Measurements from ENCODE around the gene CNST. TPM values are rescaled to one million over a fixed set of nuclear protein-coding genes. Genes with fewer than 3 reads are reported as not detected.

Gene CNST
- polyA plus RNA-seq, 1 donor (not counting 4 experiments of a cell fraction or from before 2014, with no cell fraction given): 9.8 TPM

- dilution Hi-C loops (cut with MboI; ENCODE audit: extremely low pct_ligation_motif_present, low sequenced_read_pairs): no loop called here
- no peak overlapping the region for H3K4me3 ChIP-seq (ENCODE audit: control insufficient read depth in 2 of 3, extremely low read depth in 1 of 3, insufficient read depth in 2 of 3, low read depth in 1 of 3, low read length in 3 of 3)
- H3K4me1 ChIP-seq (ENCODE audit: control insufficient read depth, extremely low read depth, insufficient read depth, low read length): no peaks in the 10 kb centered on the region
- H3K27me3 ChIP-seq (ENCODE audit: control insufficient read depth, extremely low read depth, insufficient read depth, low read length): no peaks in the 10 kb centered on the region
- DNase-seq (ENCODE audit: low read depth, low spot score) (no peak), FAIRE-seq (no peak)
- no peak for TF ChIP-seq EZH2 (IDR thresholded peaks at IDR 0.05; ENCODE audit: low read length)
- TF ChIP-seq CTCF (optimal IDR thresholded peaks at IDR 0.05 in 1 of 3, IDR thresholded peaks at IDR 0.05 in 1 of 3, conservative IDR thresholded peaks at IDR 0.05 in 1 of 3; ENCODE audit: extremely low read depth in 1 of 3, insufficient read depth in 2 of 3, low read length in 3 of 3): no peak
- no peak overlapping the region for H3K4me2 ChIP-seq (ENCODE audit: control insufficient read depth, extremely low read depth, insufficient read depth, low read depth, low read length)
- no peak overlapping the region for H3K9ac ChIP-seq (ENCODE audit: control insufficient read depth, extremely low read depth, insufficient read depth, low read length)
- no peaks in the 10 kb centered on the region for H3K9me3 ChIP-seq (ENCODE audit: control insufficient read depth, low read depth, low read length)
- no peaks in the 10 kb centered on the region for H3K9me1 ChIP-seq (ENCODE audit: control insufficient read depth, extremely low read depth, insufficient read depth, low read length)
- H3K27ac ChIP-seq (ENCODE audit: control insufficient read depth, insufficient read depth, low read length): no peak overlapping the region
- H3K36me3 ChIP-seq (ENCODE audit: control insufficient read depth in 2 of 2, extremely low read depth in 1 of 2, insufficient read depth in 2 of 2, low read length in 2 of 2): peaks cover 0 to 4% of the 10 kb centered on the region in 2 experiments
- H2AFZ ChIP-seq (ENCODE audit: control insufficient read depth, low read length): no peak overlapping the region
- no peaks in the 10 kb centered on the region for H3K79me2 ChIP-seq (ENCODE audit: control insufficient read depth, insufficient read depth, low read length)
- no peaks in the 10 kb centered on the region for H4K20me1 ChIP-seq (ENCODE audit: control insufficient read depth, extremely low read depth, insufficient read depth, low read length)
Observed at GRCh38 chr1:246669659-246670058, 103.4 kb downstream of the CNST start.

GRCh38 chr1:246674049-246674448 is 107.8 kb downstream of the CNST start:
- no peak overlapping the region for H3K27ac ChIP-seq (ENCODE audit: control insufficient read depth, insufficient read depth, low read length)
- H3K36me3 ChIP-seq (ENCODE audit: control insufficient read depth in 2 of 2, extremely low read depth in 1 of 2, insufficient read depth in 2 of 2, low read length in 2 of 2): peaks cover 0 to under 1% of the 10 kb centered on the region in 2 experiments
- H2AFZ ChIP-seq (ENCODE audit: control insufficient read depth, low read length): no peak overlapping the region
- FAIRE-seq: no peak
- no peaks in the 10 kb centered on the region for H4K20me1 ChIP-seq (ENCODE audit: control insufficient read depth, extremely low read depth, insufficient read depth, low read length)
- H3K9me1 ChIP-seq (ENCODE audit: control insufficient read depth, extremely low read depth, insufficient read depth, low read length): no peaks in the 10 kb centered on the region
- H3K79me2 ChIP-seq (ENCODE audit: control insufficient read depth, insufficient read depth, low read length): no peaks in the 10 kb centered on the region
- TF ChIP-seq CTCF (optimal IDR thresholded peaks at IDR 0.05 in 1 of 3, IDR thresholded peaks at IDR 0.05 in 1 of 3, conservative IDR thresholded peaks at IDR 0.05 in 1 of 3; ENCODE audit: extremely low read depth in 1 of 3, insufficient read depth in 2 of 3, low read length in 3 of 3) (no peak), EZH2 (IDR thresholded peaks at IDR 0.05; ENCODE audit: low read length) (no peak)
- H3K4me3 ChIP-seq (ENCODE audit: control insufficient read depth in 2 of 3, extremely low read depth in 1 of 3, insufficient read depth in 2 of 3, low read depth in 1 of 3, low read length in 3 of 3): no peak overlapping the region
- dilution Hi-C loops (cut with MboI; ENCODE audit: extremely low pct_ligation_motif_present, low sequenced_read_pairs): no loop called here
- H3K27me3 ChIP-seq (ENCODE audit: control insufficient read depth, extremely low read depth, insufficient read depth, low read length): no peaks in the 10 kb centered on the region
- H3K9ac ChIP-seq (ENCODE audit: control insufficient read depth, extremely low read depth, insufficient read depth, low read length): no peak overlapping the region
- no peak overlapping the region for H3K4me2 ChIP-seq (ENCODE audit: control insufficient read depth, extremely low read depth, insufficient read depth, low read depth, low read length)
- H3K4me1 ChIP-seq (ENCODE audit: control insufficient read depth, extremely low read depth, insufficient read depth, low read length): no peaks in the 10 kb centered on the region
- no peak for DNase-seq (ENCODE audit: low read depth, low spot score)
- H3K9me3 ChIP-seq (ENCODE audit: control insufficient read depth, low read depth, low read length): no peaks in the 10 kb centered on the region
